HCT116 (cell line): ENCODE measurements around the gene GOLGA5. TPM values are rescaled to one million over a fixed set of nuclear protein-coding genes. Genes with fewer than 3 reads are reported as not detected.

ENCODE experiments used
- ATAC-seq: fragments of 200-7000 bp; cut with Tn5 transposase; 2 replicates; pipeline ENCODE4 v1.9.1; 2020; ENCODE audit warnings: mild to moderate bottlenecking, moderate library complexity
- BruUV-seq: library from RNA; stranded (reverse); fragments of 400-500 nt; replicated peaks from 2 replicates; lab custom pipeline; 2021; lab: Mats Ljungman, UMichigan
- CTCF ChIA-PET: fragments of 300-600 bp; sonication (Branson Sonifier 250); formaldehyde crosslinking; loops from one replicate; lab custom pipeline; 2021; ENCODE audit warnings: antibody characterized with exemption; lab: Charles Lee
- POLR2A ChIA-PET: fragments of 300-600, 350-600 bp; sonication (Branson Sonifier 250); formaldehyde crosslinking; loops from one replicate; lab custom pipeline; 2021; ENCODE audit warnings: antibody characterized with exemption; lab: Charles Lee
- RAD21 ChIA-PET, 2 experiments: fragments of 300-600 bp; sonication (Branson Sonifier 250); formaldehyde crosslinking; loops; one replicate each; lab custom pipeline; 2023; ENCODE audit warnings: low total read pairs in 2 of 2; ENCODE audit not compliant: uncharacterized antibody in 2 of 2, unreplicated experiment in 2 of 2, low non-redundant PET in 1 of 2; lab: Charles Lee
- DNase-seq: peaks from one replicate; pipeline ENCODE4 v3.0.0-alpha.2; 2010; ENCODE audit warnings: low read depth, low spot score
- H2AFZ ChIP-seq: fragments of 200-600 bp; shearing (Covaris generic), sonication (generic); 2 replicates; pipeline ENCODE4 v1.6.1; 2017; ENCODE audit warnings: low read depth, mixed run types, mixed read lengths, antibody characterized with exemption, low read length; ENCODE audit not compliant: poor library complexity, severe bottlenecking
- H3K27ac ChIP-seq: 2 replicates; pipeline ENCODE4 v1.5.1; 2012; ENCODE audit warnings: low read depth, low read length
- H3K27me3 ChIP-seq: fragments of 200-600 bp; sonication (generic); 2 replicates; pipeline ENCODE4 v1.6.1; 2016; ENCODE audit warnings: mixed run types, low read length, mixed read lengths; ENCODE audit not compliant: insufficient read depth
- H3K36me3 ChIP-seq, 2 experiments: fragments of 200-500 bp in 1 of 2; fragments of 200-600 bp in 1 of 2; sonication (Bioruptor generic) in 1 of 2; sonication (generic) in 1 of 2; 2 replicates each; pipeline versions ENCODE4 v1.5.1 to v1.6.1; 2014 to 2016; ENCODE audit warnings: low read length in 2 of 2, inconsistent platforms in 1 of 2, mixed read lengths in 1 of 2, mixed run types in 1 of 2; ENCODE audit not compliant: insufficient read depth in 2 of 2, control insufficient read depth in 1 of 2
- H3K4me1 ChIP-seq, 2 experiments: fragments of 200-600 bp in 1 of 2; sonication (generic) in 1 of 2; 2 replicates each; pipeline versions ENCODE4 v1.5.1 to v1.6.1; 2012 to 2017; ENCODE audit warnings: low read length in 2 of 2, inconsistent platforms in 1 of 2, mild to moderate bottlenecking in 1 of 2, mixed read lengths in 1 of 2, mixed run types in 1 of 2, moderate library complexity in 1 of 2; ENCODE audit not compliant: insufficient read depth in 2 of 2, control insufficient read depth in 1 of 2
- H3K4me2 ChIP-seq: fragments of 200-600 bp; sonication (generic); 2 replicates; pipeline ENCODE4 v1.6.1; 2017; ENCODE audit warnings: mixed run types, low read length, mixed read lengths
- H3K4me3 ChIP-seq, 2 experiments: fragments of 200-600 bp in 1 of 2; sonication (generic) in 1 of 2; replicated peaks in 1 of 2; 2 replicates each; pipeline ENCODE4 v1.5.1; 2011 to 2016; ENCODE audit warnings: low read length in 2 of 2, control low read depth in 1 of 2, low read depth in 1 of 2, mild to moderate bottlenecking in 1 of 2, mixed read lengths in 1 of 2, mixed run types in 1 of 2
- H3K79me2 ChIP-seq: fragments of 200-600 bp; sonication (generic); 2 replicates; pipeline ENCODE4 v1.6.1; 2017; ENCODE audit warnings: mild to moderate bottlenecking, mixed run types, low read length, moderate library complexity, mixed read lengths; ENCODE audit not compliant: insufficient read depth
- H3K9ac ChIP-seq: fragments of 200-600 bp; sonication (generic); 2 replicates; pipeline ENCODE4 v1.6.1; 2016; ENCODE audit warnings: low read length, mixed read lengths
- H3K9me2 ChIP-seq: fragments of 200-600 bp; sonication (generic), shearing (Covaris generic); 2 replicates; pipeline ENCODE4 v1.6.1; 2017; ENCODE audit warnings: mixed run types, mild to moderate bottlenecking, moderate library complexity; ENCODE audit not compliant: insufficient read depth
- H3K9me3 ChIP-seq, 2 experiments: fragments of 200-500 bp in 1 of 2; fragments of 200-600 bp in 1 of 2; sonication (Bioruptor generic) in 1 of 2; sonication (generic) in 1 of 2; 2 replicates each; pipeline ENCODE4 v1.6.1; 2014 to 2017; ENCODE audit warnings: low read length in 2 of 2, mixed read lengths in 2 of 2, inconsistent platforms in 1 of 2, low read depth in 1 of 2, mild to moderate bottlenecking in 1 of 2, mixed run types in 1 of 2, moderate library complexity in 1 of 2; ENCODE audit not compliant: control insufficient read depth in 1 of 2, insufficient read depth in 1 of 2
- H4K20me1 ChIP-seq: fragments of 200-600 bp; sonication (generic), shearing (Covaris generic); 2 replicates; pipeline ENCODE4 v1.6.1; 2017; ENCODE audit warnings: mixed run types, mild to moderate bottlenecking, moderate library complexity; ENCODE audit not compliant: insufficient read depth
- CTCF ChIP-seq, 3 experiments: fragments of 200-600 bp in 1 of 3; sonication (generic) in 1 of 3; IDR thresholded peaks in 2 of 3; conservative IDR thresholded peaks in 1 of 3; 2 replicates each; pipeline ENCODE4 v1.5.1; 2012 to 2017; ENCODE audit warnings: low read depth in 2 of 3, low read length in 2 of 3, antibody characterized with exemption in 1 of 3, borderline replicate concordance in 1 of 3, control low read depth in 1 of 3, mild to moderate bottlenecking in 1 of 3, mixed read lengths in 1 of 3, mixed run types in 1 of 3, moderate library complexity in 1 of 3; ENCODE audit not compliant: insufficient read depth in 1 of 3
- ELF1 ChIP-seq: IDR thresholded peaks from 2 replicates; pipeline ENCODE4 v1.6.1; 2012; ENCODE audit warnings: low read depth, borderline replicate concordance
- EZH2 ChIP-seq: fragments of 200-600 bp; sonication (generic); IDR thresholded peaks from 2 replicates; pipeline ENCODE4 v1.6.1; 2017; ENCODE audit warnings: antibody characterized with exemption, mixed run types
- EZH2phosphoT487 ChIP-seq: fragments of 200-600 bp; IDR thresholded peaks from 2 replicates; pipeline ENCODE4 v1.6.1; 2018; ENCODE audit warnings: antibody characterized with exemption, borderline replicate concordance
- FOSL1 ChIP-seq: IDR thresholded peaks from 2 replicates; pipeline ENCODE4 v1.6.1; 2012; ENCODE audit warnings: low read depth
- RAD21 ChIP-seq: IDR thresholded peaks from 2 replicates; pipeline ENCODE4 v1.6.1; 2012; ENCODE audit warnings: low read depth, mild to moderate bottlenecking
- REST ChIP-seq: IDR thresholded peaks from 2 replicates; pipeline ENCODE4 v1.6.1; 2012; ENCODE audit warnings: low read depth
- SIN3A ChIP-seq: IDR thresholded peaks from 2 replicates; pipeline ENCODE4 v1.6.1; 2012; ENCODE audit warnings: low read depth
- SP1 ChIP-seq: IDR thresholded peaks from 2 replicates; pipeline ENCODE4 v1.6.1; 2012; ENCODE audit warnings: low read depth
- TCF7L2 ChIP-seq: IDR thresholded peaks from 2 replicates; pipeline ENCODE4 v1.7.0; 2011; ENCODE audit warnings: borderline replicate concordance, inconsistent platforms; ENCODE audit not compliant: insufficient read depth, insufficient read length; ENCODE audit errors: extremely low read depth
- ZBTB33 ChIP-seq: IDR thresholded peaks from 2 replicates; pipeline ENCODE4 v1.6.1; 2011; ENCODE audit warnings: mild to moderate bottlenecking, low read length, moderate library complexity; ENCODE audit not compliant: insufficient replicate concordance; ENCODE audit errors: extremely low read depth
- ZNF274 ChIP-seq: fragments of 200-500 bp; sonication (Bioruptor generic); IDR thresholded peaks from 2 replicates; pipeline ENCODE4 v1.6.1; 2014; ENCODE audit warnings: mild to moderate bottlenecking, low read depth, low read length, inconsistent platforms
- intact Hi-C: fragments of 100-400 bp; cut with micrococcal nuclease; formaldehyde crosslinking; loops from 2 replicates; pipeline ENCODE4 v1.10.0; 2022
- total RNA-seq: library from RNA; stranded (reverse); gene quantifications from one replicate; pipeline ENCODE4 v1.2.1, GENCODE V29; 2021; ENCODE audit not compliant: unreplicated experiment

The GOLGA5 gene
- total RNA-seq, 1 experiment from 2014 or later = 24.4 TPM

GRCh38 chr14:92813201-92813600 lies 19.1 kb downstream of the GOLGA5 start (continued):
- no peak for TF ChIP-seq REST
- no peak for TF ChIP-seq ZNF274
- no peak for TF ChIP-seq SIN3A
- no peak for TF ChIP-seq ELF1
- TF ChIP-seq RAD21 = no peak
- TF ChIP-seq SP1 = no peak
- no peak for TF ChIP-seq EZH2

DNA sequence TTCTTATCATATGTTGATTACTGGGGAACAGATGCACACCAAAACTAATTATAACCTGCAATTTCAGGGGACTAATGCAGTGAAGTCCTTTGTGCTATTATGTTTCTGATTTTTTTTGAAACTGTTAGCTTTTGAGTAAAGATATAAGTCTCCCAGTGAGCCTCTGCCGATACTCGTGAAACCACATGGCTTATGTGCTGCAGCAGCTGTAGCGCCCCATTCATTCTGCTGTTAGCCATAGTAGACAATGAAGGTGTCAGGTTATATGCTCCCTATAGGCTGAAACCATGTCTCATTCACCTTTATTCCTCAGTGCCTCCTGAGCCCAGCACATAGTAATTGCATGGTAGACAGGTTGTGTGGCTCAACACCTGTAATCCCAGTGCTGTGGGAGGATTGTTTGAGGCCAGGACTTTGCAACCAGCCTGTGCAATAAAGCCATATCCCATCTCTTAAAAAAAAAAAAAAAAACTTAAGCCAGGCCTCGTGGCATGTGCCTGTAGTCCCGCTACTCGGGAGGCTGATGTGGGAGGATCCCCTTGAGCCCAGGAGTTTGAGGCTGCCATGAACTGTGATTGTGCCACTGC lies 25.0 kb downstream of the GOLGA5 start:
- ChIA-PET CTCF (no interaction called here), POLR2A (no interaction called here)
- no peak for TF ChIP-seq CTCF (IDR thresholded peaks at IDR 0.05 in 2 of 3, conservative IDR thresholded peaks at IDR 0.05 in 1 of 3; ENCODE audit: borderline replicate concordance in 1 of 3, insufficient read depth in 1 of 3, low read depth in 2 of 3, low read length in 2 of 3)
- TF ChIP-seq FOSL1 = no peak
- no peak for TF ChIP-seq SIN3A
- TF ChIP-seq TCF7L2 = no peak
- no peak for TF ChIP-seq EZH2phosphoT487
- no peak for TF ChIP-seq ZBTB33
- no peak for TF ChIP-seq REST

More for the DNA sequence above, 25.0 kb downstream of the GOLGA5 start:
- H3K9me2 ChIP-seq = no peaks in the 10 kb centered on the region
- no peaks in the 10 kb centered on the region for H3K79me2 ChIP-seq
- H3K27ac ChIP-seq = no peak overlapping the region
- H3K4me3 ChIP-seq = no peak overlapping the region
- no peaks in the 10 kb centered on the region for H4K20me1 ChIP-seq
- ATAC-seq (no peak), DNase-seq (no peak)
- BruUV-seq = no TSS peak
- H3K4me1 ChIP-seq = no peaks in the 10 kb centered on the region
- no peaks in the 10 kb centered on the region for H3K27me3 ChIP-seq
- peaks cover 12 to 46% of the 10 kb centered on the region in 2 experiments; a peak in 2 of 4 replicates for H3K36me3 ChIP-seq
- RAD21 ChIA-PET = no interaction called here
- intact Hi-C loops = no loop called here
- no peak overlapping the region for H3K4me2 ChIP-seq
- no peak overlapping the region for H3K9ac ChIP-seq
- no peak overlapping the region for H2AFZ ChIP-seq
- H3K9me3 ChIP-seq = no peaks in the 10 kb centered on the region
